HG03060 (cell line): ENCODE results near the gene PLSCR2.
"Not testable (repeated sequence)": the region's sequence is repeated elsewhere in the genome, so short reads cannot be mapped to it uniquely, and the experiment has no call there.

Experiments
- ATAC-seq: cut with Tn5 transposase; IDR thresholded peaks from one replicate; pipeline ENCODE4 v1.9.1; 2021; ENCODE audit warnings: low read depth, moderate number of reproducible peaks; ENCODE audit not compliant: unreplicated experiment

The PLSCR2 gene

GRCh38 chr3:146469150-146470017 lies at the start of gene PLSCR2:
Gene PLSCR2 (minus strand): TSS chr3:146469561. CDS start chr3:146459904, 9,657 bp downstream.
- ATAC-seq = peak; percentile 96

GRCh38 chr3:146517684-146518435 lies 48.5 kb upstream of the PLSCR2 start:
- no peak for ATAC-seq

GRCh38 chr3:146513386-146514051 lies 44.2 kb upstream of the PLSCR2 start:
- ATAC-seq = no peak

- no peak for ATAC-seq
These were observed 42.2 kb upstream of the PLSCR2 start for GRCh38 chr3:146511402-146512134.

- no peak for ATAC-seq
These were observed 38.2 kb upstream of the PLSCR2 start for GRCh38 chr3:146507331-146508120.

- no peak for ATAC-seq
These were observed 36.2 kb upstream of the PLSCR2 start for GRCh38 chr3:146505516-146505915.

GRCh38 chr3:146504498-146505197 lies 35.3 kb upstream of the PLSCR2 start:
- ATAC-seq = no peak

- peak; percentile 98 for ATAC-seq
These were observed 34.3 kb upstream of the PLSCR2 start for GRCh38 chr3:146503461-146504202.

GRCh38 chr3:146502887-146503460 lies 33.6 kb upstream of the PLSCR2 start:
- no peak for ATAC-seq

- ATAC-seq = peak; percentile 23
These were observed 32.4 kb upstream of the PLSCR2 start for GRCh38 chr3:146501752-146502151.

GRCh38 chr3:146499701-146500100 lies 30.3 kb upstream of the PLSCR2 start:
- ATAC-seq = no peak

GRCh38 chr3:146498002-146498736 lies 28.8 kb upstream of the PLSCR2 start:
- ATAC-seq = no peak

GRCh38 chr3:146497145-146497843 lies 27.9 kb upstream of the PLSCR2 start:
- ATAC-seq = not testable (repeated sequence)

GRCh38 chr3:146496726-146497125 lies 27.4 kb upstream of the PLSCR2 start:
- no peak for ATAC-seq

- ATAC-seq = no peak
These were observed 26.9 kb upstream of the PLSCR2 start for GRCh38 chr3:146496251-146496650.

- ATAC-seq = no peak
These were observed 24.4 kb upstream of the PLSCR2 start for GRCh38 chr3:146493761-146494160.

- no peak for ATAC-seq
These were observed 23.9 kb upstream of the PLSCR2 start for GRCh38 chr3:146493221-146493620.
